Measurements from ENCODE around the gene PRKN.

The PRKN gene

GRCh38 chr6:162770955-162771354, 43.4 kb upstream of the PRKN start:
- Histone ChIP-seq H3K9ac (ENCODE audit: low read length) (no peak overlapping the region), H3K36me3 (replicated peaks; ENCODE audit: low read depth, low read length) (no peaks in the 10 kb centered on the region), H3K4me2 (ENCODE audit: low read length) (no peak overlapping the region), H3K27ac (ENCODE audit: low read length) (no peak overlapping the region), H3K4me3 (ENCODE audit: low read length) (no peak overlapping the region), H3K9me3 (ENCODE audit: insufficient read depth, low read length) (no peaks in the 10 kb centered on the region), H2AFZ (ENCODE audit: low read depth, low read length) (no peak overlapping the region), H3K27me3 (ENCODE audit: low read depth, low read length) (no peaks in the 10 kb centered on the region), H3K79me2 (ENCODE audit: low read length) (no peaks in the 10 kb centered on the region), H3K4me1 (ENCODE audit: low read length) (no peaks in the 10 kb centered on the region), H4K20me1 (ENCODE audit: insufficient read depth, low read length) (no peaks in the 10 kb centered on the region)
- no peak for TF ChIP-seq EZH2phosphoT487 (IDR thresholded peaks at IDR 0.05; ENCODE audit: low read depth)
- TF ChIP-seq CTCF (IDR thresholded peaks at IDR 0.05; ENCODE audit: low read depth, low read length) = no peak

GRCh38 chr6:162770136-162770535, 42.6 kb upstream of the PRKN start:
- H2AFZ ChIP-seq (ENCODE audit: low read depth, low read length) = no peak overlapping the region

GRCh38 chr6:162753775-162754174, 26.2 kb upstream of the PRKN start:
- Histone ChIP-seq H4K20me1 (ENCODE audit: insufficient read depth, low read length) (no peaks in the 10 kb centered on the region), H3K4me1 (ENCODE audit: low read length) (no peaks in the 10 kb centered on the region), H3K9me3 (ENCODE audit: insufficient read depth, low read length) (no peaks in the 10 kb centered on the region), H3K27me3 (ENCODE audit: low read depth, low read length) (no peaks in the 10 kb centered on the region), H3K36me3 (replicated peaks; ENCODE audit: low read depth, low read length) (no peaks in the 10 kb centered on the region), H3K79me2 (ENCODE audit: low read length) (no peaks in the 10 kb centered on the region), H2AFZ (ENCODE audit: low read depth, low read length) (no peak overlapping the region), H3K9ac (ENCODE audit: low read length) (no peak overlapping the region), H3K4me2 (ENCODE audit: low read length) (no peak overlapping the region), H3K4me3 (ENCODE audit: low read length) (no peak overlapping the region), H3K27ac (ENCODE audit: low read length) (no peak overlapping the region)
- no peak for TF ChIP-seq CTCF (IDR thresholded peaks at IDR 0.05; ENCODE audit: low read depth, low read length)
- no peak for TF ChIP-seq EZH2phosphoT487 (IDR thresholded peaks at IDR 0.05; ENCODE audit: low read depth)

More at GRCh38 chr6:162770136-162770535, 42.6 kb upstream of the PRKN start:
- no peaks in the 10 kb centered on the region for H3K9me3 ChIP-seq (ENCODE audit: insufficient read depth, low read length)
- no peaks in the 10 kb centered on the region for H3K4me1 ChIP-seq (ENCODE audit: low read length)
- no peaks in the 10 kb centered on the region for H3K27me3 ChIP-seq (ENCODE audit: low read depth, low read length)
- no peaks in the 10 kb centered on the region for H3K79me2 ChIP-seq (ENCODE audit: low read length)
- H3K27ac ChIP-seq (ENCODE audit: low read length) = no peak overlapping the region
- no peaks in the 10 kb centered on the region for H4K20me1 ChIP-seq (ENCODE audit: insufficient read depth, low read length)
- no peak overlapping the region for H3K4me2 ChIP-seq (ENCODE audit: low read length)
- no peak overlapping the region for H3K9ac ChIP-seq (ENCODE audit: low read length)
- no peaks in the 10 kb centered on the region for H3K36me3 ChIP-seq (replicated peaks; ENCODE audit: low read depth, low read length)
- H3K4me3 ChIP-seq (ENCODE audit: low read length) = no peak overlapping the region
- TF ChIP-seq EZH2phosphoT487 (IDR thresholded peaks at IDR 0.05; ENCODE audit: low read depth) (no peak), CTCF (IDR thresholded peaks at IDR 0.05; ENCODE audit: low read depth, low read length) (no peak)

- Histone ChIP-seq H3K4me2 (ENCODE audit: low read length) (no peak overlapping the region), H3K79me2 (ENCODE audit: low read length) (no peaks in the 10 kb centered on the region), H3K4me3 (ENCODE audit: low read length) (no peak overlapping the region), H4K20me1 (ENCODE audit: insufficient read depth, low read length) (no peaks in the 10 kb centered on the region), H3K4me1 (ENCODE audit: low read length) (no peaks in the 10 kb centered on the region), H3K27me3 (ENCODE audit: low read depth, low read length) (no peaks in the 10 kb centered on the region), H3K9me3 (ENCODE audit: insufficient read depth, low read length) (no peaks in the 10 kb centered on the region), H2AFZ (ENCODE audit: low read depth, low read length) (no peak overlapping the region), H3K9ac (ENCODE audit: low read length) (no peak overlapping the region), H3K36me3 (replicated peaks; ENCODE audit: low read depth, low read length) (no peaks in the 10 kb centered on the region), H3K27ac (ENCODE audit: low read length) (no peak overlapping the region)
- TF ChIP-seq EZH2phosphoT487 (IDR thresholded peaks at IDR 0.05; ENCODE audit: low read depth) (no peak), CTCF (IDR thresholded peaks at IDR 0.05; ENCODE audit: low read depth, low read length) (no peak)
These were observed 23.8 kb upstream of the PRKN start for GRCh38 chr6:162751211-162751859.

Data from OCI-LY3 (cell line).